K562 (cell line): ENCODE measurements around the gene TRIP6. TPM values are rescaled to one million over a fixed set of nuclear protein-coding genes. Genes with fewer than 3 reads are reported as not detected.
A peak's percentile ranks its signal among the peaks of the same experiment; 100 is the strongest.

ENCODE experiments used
- ASH1L ChIP-seq: fragments of 450-650 bp; IDR thresholded peaks from 2 replicates; pipeline ENCODE4 v1.6.1; 2018; ENCODE audit warnings: borderline replicate concordance, mild to moderate bottlenecking, low read depth; ENCODE audit not compliant: partially characterized antibody
- BDP1 ChIP-seq: IDR thresholded peaks from 3 replicates; pipeline ENCODE4 v1.6.1; 2011; ENCODE audit not compliant: insufficient read length, insufficient read depth
- JUNB ChIP-seq: fragments of 450-650 bp; formaldehyde crosslinking; conservative IDR thresholded peaks from 2 replicates; pipeline ENCODE4 v1.4.0; 2020; ENCODE audit warnings: mild to moderate bottlenecking
- JUND ChIP-seq, 2 experiments: IDR thresholded peaks; 2 replicates in 1 of 2; 3 replicates in 1 of 2; pipeline ENCODE4 v1.6.1; 2011; ENCODE audit warnings: borderline replicate concordance in 2 of 2, low read depth in 2 of 2, low read length in 2 of 2, improper control_type of control experiment in 1 of 2, missing biosample characterization in 1 of 2, missing genetic modification characterization in 1 of 2, missing genetic modification reagents in 1 of 2
- MAFK ChIP-seq: IDR thresholded peaks from 2 replicates; pipeline ENCODE4 v1.6.1; 2011; ENCODE audit warnings: low read length, improper control_type of control experiment
- MAZ ChIP-seq, 2 experiments: fragments of 450-650 bp in 1 of 2; sonication (generic) in 1 of 2; formaldehyde crosslinking; IDR thresholded peaks in 1 of 2; conservative IDR thresholded peaks in 1 of 2; 2 replicates each; pipeline versions ENCODE4 v1.4.0 to v1.5.0; 2020; ENCODE audit warnings: mild to moderate bottlenecking in 1 of 2, missing genetic modification reagents in 1 of 2
- MECOM ChIP-seq: fragments of 250-450 bp; sonication (Bioruptor Pico); IDR thresholded peaks from 2 replicates; pipeline ENCODE4 v1.8.0; 2022; ENCODE audit warnings: inconsistent platforms
- MYBL2 ChIP-seq, 2 experiments: fragments of 450-650 bp in 1 of 2; sonication (generic) in 1 of 2; formaldehyde crosslinking in 1 of 2; IDR thresholded peaks; 2 replicates each; pipeline versions ENCODE4 v1.6.1 to v1.8.1; 2017 to 2022; ENCODE audit warnings: borderline replicate concordance in 1 of 2, inconsistent platforms in 1 of 2, low read depth in 1 of 2, mild to moderate bottlenecking in 1 of 2, missing genetic modification reagents in 1 of 2, moderate library complexity in 1 of 2
- NBN ChIP-seq: fragments of 450-650 bp; IDR thresholded peaks from 2 replicates; pipeline ENCODE4 v1.6.1; 2016; ENCODE audit warnings: low read depth, mild to moderate bottlenecking
- NCOA6 ChIP-seq: fragments of 450-650 bp; IDR thresholded peaks from 2 replicates; pipeline ENCODE4 v1.6.1; 2017; ENCODE audit warnings: mild to moderate bottlenecking
- NFE2L1 ChIP-seq: fragments of 450-650 bp; IDR thresholded peaks from 2 replicates; pipeline ENCODE4 v1.6.1; 2016; ENCODE audit warnings: missing genetic modification characterization, low read depth, mild to moderate bottlenecking, missing compliant biosample characterization, moderate library complexity, borderline replicate concordance
- RBM15 ChIP-seq: fragments of 200-400 bp; formaldehyde crosslinking; IDR thresholded peaks from 2 replicates; pipeline ENCODE4 v1.6.1; 2018; ENCODE audit warnings: mild to moderate bottlenecking, low read length, moderate library complexity; ENCODE audit not compliant: insufficient read depth
- THAP12 ChIP-seq: fragments of 250-450 bp; sonication (Bioruptor Pico); IDR thresholded peaks from 2 replicates; pipeline ENCODE4 v1.9.0; 2021; ENCODE audit warnings: mild to moderate bottlenecking, inconsistent platforms
- ZKSCAN8 ChIP-seq: fragments of 200-800 bp; sonication (Bioruptor generic); IDR thresholded peaks from 2 replicates; pipeline ENCODE4 v1.6.1; 2016; ENCODE audit warnings: missing genetic modification characterization, missing compliant biosample characterization
- ZNF263 ChIP-seq: sonication (generic); formaldehyde crosslinking; IDR thresholded peaks from 2 replicates; pipeline ENCODE4 v1.8.0; 2022; ENCODE audit warnings: mild to moderate bottlenecking, missing genetic modification reagents, borderline replicate concordance
- ZNF609 ChIP-seq: sonication (generic); formaldehyde crosslinking; IDR thresholded peaks from 2 replicates; pipeline ENCODE4 v1.8.1; 2023; ENCODE audit warnings: missing genetic modification reagents, mild to moderate bottlenecking, borderline replicate concordance
- ZNF778 ChIP-seq: fragments of 450-650 bp; formaldehyde crosslinking; IDR thresholded peaks from 2 replicates; pipeline ENCODE4 v1.4.0; 2020; ENCODE audit warnings: mild to moderate bottlenecking, moderate library complexity
- ZZZ3 ChIP-seq: fragments of 450-650 bp; IDR thresholded peaks from 2 replicates; pipeline ENCODE4 v1.6.1; 2016; ENCODE audit warnings: antibody characterized with exemption, mild to moderate bottlenecking, moderate library complexity
- polyA plus RNA-seq, 8 experiments: library from polyadenylated mRNA; depleted of rRNA in 4 of 8; stranded (reverse) in 5 of 8; unstranded in 3 of 8; fragments of >200 nt; fragmentation: Nextera tagmentation in 2 of 8; fragmentation: Illumina TruSeq in 1 of 8; extraction: Ambion mirVana in 2 of 8; extraction: Trizol in 1 of 8; gene quantifications; 2 replicates each; pipeline versions ENCODE4 v1.2.1 to v1.2.3, GENCODE V29; 2011 to 2014; ENCODE audit warnings: inconsistent platforms in 1 of 8, missing spikeins in 1 of 8
- total RNA-seq, 7 experiments: library from RNA; depleted of rRNA in 6 of 7; stranded (reverse); fragments of >200 nt in 6 of 7; fragmentation: Illumina TruSeq in 2 of 7; extraction: Trizol in 2 of 7; gene quantifications; 2 replicates each; pipeline versions ENCODE4 v1.2.1 to v1.2.3, GENCODE V29; 2011 to 2021; ENCODE audit warnings: low replicate concordance in 1 of 7

The TRIP6 gene
- total and polyA plus RNA-seq, 9 of the 15 experiments (the other 6 are each of a cell fraction or from before 2014, with no cell fraction given): 5.9 to 141 (median 54.0) TPM

- TF ChIP-seq MYBL2 (IDR thresholded peaks at IDR 0.05; ENCODE audit: low read depth) (no peak), MYBL2 (CRISPR knock-in tag; IDR thresholded peaks at IDR 0.05; ENCODE audit: borderline replicate concordance) (no peak), JUND (IDR thresholded peaks at IDR 0.05; ENCODE audit: borderline replicate concordance, low read depth, low read length) (no peak; the same call in 1 of the 2 replicates), JUND (tag; IDR thresholded peaks at IDR 0.05; ENCODE audit: borderline replicate concordance, low read depth, low read length) (no peak), MAZ (CRISPR knock-in tag; conservative IDR thresholded peaks at IDR 0.05 in 1 of 2, IDR thresholded peaks at IDR 0.05 in 1 of 2) (peak; percentile 15 to 34; a peak in 1 of 4 replicates), ZKSCAN8 (CRISPR knock-in tag) (no peak), NFE2L1 (tag) (no peak), JUNB (CRISPR knock-in tag) (no peak), NCOA6 (no peak), MAFK (no peak), RBM15 (no peak), ZNF778 (no peak), ZNF263 (CRISPR knock-in tag) (no peak; the same call in 1 of the 2 replicates), NBN (no peak), ASH1L (no peak), MECOM (no peak), BDP1 (no peak), ZNF609 (no peak), THAP12 (CRISPR knock-in tag) (no peak), ZZZ3 (no peak)
Measured at GRCh38 chr7:100829150-100829716, 38.0 kb upstream of the TRIP6 start (continued).
